ENCODE data around the gene POLR2J2.
"Not testable (repeated sequence)": the region's sequence is repeated elsewhere in the genome, so short reads cannot be mapped to it uniquely, and the experiment has no call there.

DNA sequence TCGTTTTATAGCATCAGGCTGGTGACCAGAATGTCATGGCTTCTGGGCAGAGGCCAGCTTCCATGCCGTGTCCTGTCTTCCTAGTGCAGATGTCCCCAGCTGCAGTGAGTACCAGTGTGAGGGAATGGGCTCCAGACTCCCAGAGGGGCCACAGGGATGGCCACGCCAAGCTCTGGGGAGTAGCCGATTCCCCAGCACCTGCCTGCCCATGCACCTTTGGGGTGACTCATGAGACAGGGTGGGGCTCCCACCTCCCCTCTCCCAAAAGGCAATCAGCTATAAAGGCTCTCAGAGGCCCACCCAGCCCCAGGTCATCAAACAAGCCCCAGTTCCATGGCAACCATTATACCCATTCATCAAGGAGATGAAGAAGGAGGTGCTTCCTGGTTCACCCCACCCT is 21.5 kb downstream of the POLR2J2 start, which contains the start of gene SPDYE2B:
- not testable (repeated sequence) for TF ChIP-seq POLR2AphosphoS5 (IDR thresholded peaks at IDR 0.05; ENCODE audit: borderline replicate concordance, low read depth, low read length); EZH2 (IDR thresholded peaks at IDR 0.05)
